ENCODE data around the gene TENM4. TPM values are rescaled to one million over a fixed set of nuclear protein-coding genes. Genes with fewer than 3 reads are reported as not detected.

Gene TENM4
- polyA plus RNA-seq, 1 donor from 2014 or later, result 16.8 TPM

DNA sequence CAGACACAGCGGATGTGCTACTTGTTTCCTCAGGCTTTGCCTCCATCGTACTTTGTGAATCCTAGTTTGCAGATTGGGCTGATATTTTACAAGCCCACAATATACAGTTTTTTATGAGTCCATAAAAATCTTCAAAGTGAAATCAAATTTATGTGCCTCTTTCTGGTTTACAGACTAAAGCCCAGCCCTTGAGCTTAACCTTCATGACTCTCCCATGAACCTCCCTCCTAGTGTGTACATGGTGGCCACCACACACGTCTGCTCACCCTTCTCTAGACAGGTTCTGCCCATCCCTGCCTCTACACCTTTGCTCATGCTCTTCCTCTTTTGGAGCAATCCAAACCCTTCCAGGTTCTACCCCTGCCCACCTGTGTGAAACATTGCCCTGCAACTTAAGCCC lies 129.4 kb downstream of the TENM4 start:
- no peaks in the 10 kb centered on the region for H4K20me1 ChIP-seq (ENCODE audit: insufficient read depth)
- no peak overlapping the region for H2AFZ ChIP-seq (ENCODE audit: low read depth, low read length)
- TF ChIP-seq EP300 (conservative IDR thresholded peaks at IDR 0.05; ENCODE audit: poor library complexity, severe bottlenecking), result no peak
- no peak for TF ChIP-seq RAD21 (conservative IDR thresholded peaks at IDR 0.05)
- TF ChIP-seq POLR2AphosphoS5 (IDR thresholded peaks at IDR 0.05), result no peak
- no peak for TF ChIP-seq EZH2 (IDR thresholded peaks at IDR 0.05; ENCODE audit: borderline replicate concordance, insufficient read depth, low read length, poor library complexity, severe bottlenecking)
- TF ChIP-seq SMC3 (conservative IDR thresholded peaks at IDR 0.05; ENCODE audit: poor library complexity), result no peak
- TF ChIP-seq, protein P1, sequence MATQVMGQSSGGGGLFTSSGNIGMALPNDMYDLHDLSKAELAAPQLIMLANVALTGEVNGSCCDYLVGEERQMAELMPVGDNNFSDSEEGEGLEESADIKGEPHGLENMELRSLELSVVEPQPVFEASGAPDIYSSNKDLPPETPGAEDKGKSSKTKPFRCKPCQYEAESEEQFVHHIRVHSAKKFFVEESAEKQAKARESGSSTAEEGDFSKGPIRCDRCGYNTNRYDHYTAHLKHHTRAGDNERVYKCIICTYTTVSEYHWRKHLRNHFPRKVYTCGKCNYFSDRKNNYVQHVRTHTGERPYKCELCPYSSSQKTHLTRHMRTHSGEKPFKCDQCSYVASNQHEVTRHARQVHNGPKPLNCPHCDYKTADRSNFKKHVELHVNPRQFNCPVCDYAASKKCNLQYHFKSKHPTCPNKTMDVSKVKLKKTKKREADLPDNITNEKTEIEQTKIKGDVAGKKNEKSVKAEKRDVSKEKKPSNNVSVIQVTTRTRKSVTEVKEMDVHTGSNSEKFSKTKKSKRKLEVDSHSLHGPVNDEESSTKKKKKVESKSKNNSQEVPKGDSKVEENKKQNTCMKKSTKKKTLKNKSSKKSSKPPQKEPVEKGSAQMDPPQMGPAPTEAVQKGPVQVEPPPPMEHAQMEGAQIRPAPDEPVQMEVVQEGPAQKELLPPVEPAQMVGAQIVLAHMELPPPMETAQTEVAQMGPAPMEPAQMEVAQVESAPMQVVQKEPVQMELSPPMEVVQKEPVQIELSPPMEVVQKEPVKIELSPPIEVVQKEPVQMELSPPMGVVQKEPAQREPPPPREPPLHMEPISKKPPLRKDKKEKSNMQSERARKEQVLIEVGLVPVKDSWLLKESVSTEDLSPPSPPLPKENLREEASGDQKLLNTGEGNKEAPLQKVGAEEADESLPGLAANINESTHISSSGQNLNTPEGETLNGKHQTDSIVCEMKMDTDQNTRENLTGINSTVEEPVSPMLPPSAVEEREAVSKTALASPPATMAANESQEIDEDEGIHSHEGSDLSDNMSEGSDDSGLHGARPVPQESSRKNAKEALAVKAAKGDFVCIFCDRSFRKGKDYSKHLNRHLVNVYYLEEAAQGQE (IDR thresholded peaks at IDR 0.05; ENCODE audit: borderline replicate concordance), result no peak
- TF ChIP-seq MXI1 (conservative IDR thresholded peaks at IDR 0.05; ENCODE audit: poor library complexity, severe bottlenecking), result no peak
- no peaks in the 10 kb centered on the region for H3K9me2 ChIP-seq (ENCODE audit: insufficient read depth, low read length)
- H3K9me3 ChIP-seq (ENCODE audit: low read length), result no peaks in the 10 kb centered on the region
- no peak overlapping the region for H3K9ac ChIP-seq (ENCODE audit: low read length)
- H3K36me3 ChIP-seq (ENCODE audit: insufficient read depth, low read length), result no peaks in the 10 kb centered on the region
- H3K79me2 ChIP-seq (replicated peaks; ENCODE audit: insufficient read depth, low read length), result peaks cover 3% of the 10 kb centered on the region
- H3K4me2 ChIP-seq (ENCODE audit: low read length), result no peak overlapping the region
- no peak overlapping the region for H3K4me3 ChIP-seq (ENCODE audit: low read length)
- H3K27me3 ChIP-seq (ENCODE audit: insufficient read depth, low read depth, low read length), result no peaks in the 10 kb centered on the region
- H3K27ac ChIP-seq (ENCODE audit: low read length), result no peak overlapping the region
- H3F3A ChIP-seq (ENCODE audit: insufficient read depth, low read length, poor library complexity, severe bottlenecking), result no peaks in the 10 kb centered on the region

GRCh38 chr11:79309407-79309806 lies 131.4 kb downstream of the TENM4 start:
- Histone ChIP-seq H2AFZ (ENCODE audit: low read depth, low read length) (no peak overlapping the region), H3K4me3 (ENCODE audit: low read length) (no peak overlapping the region), H3K4me2 (ENCODE audit: low read length) (no peak overlapping the region), H3K9me3 (ENCODE audit: low read length) (no peaks in the 10 kb centered on the region), H3F3A (ENCODE audit: insufficient read depth, low read length, poor library complexity, severe bottlenecking) (no peaks in the 10 kb centered on the region), H3K9me2 (ENCODE audit: insufficient read depth, low read length) (no peaks in the 10 kb centered on the region), H3K9ac (ENCODE audit: low read length) (no peak overlapping the region), H3K27ac (ENCODE audit: low read length) (no peak overlapping the region), H3K79me2 (replicated peaks; ENCODE audit: insufficient read depth, low read length) (peaks cover 3% of the 10 kb centered on the region), H4K20me1 (ENCODE audit: insufficient read depth) (no peaks in the 10 kb centered on the region), H3K36me3 (ENCODE audit: insufficient read depth, low read length) (no peaks in the 10 kb centered on the region), H3K27me3 (ENCODE audit: insufficient read depth, low read depth, low read length) (no peaks in the 10 kb centered on the region)
- TF ChIP-seq TAF1 (IDR thresholded peaks at IDR 0.05; ENCODE audit: low read depth), result no peak
- TF ChIP-seq RAD21 (conservative IDR thresholded peaks at IDR 0.05), result no peak
- no peak for TF ChIP-seq SMC3 (conservative IDR thresholded peaks at IDR 0.05; ENCODE audit: poor library complexity)
- TF ChIP-seq, protein P1 (IDR thresholded peaks at IDR 0.05; ENCODE audit: borderline replicate concordance), result no peak
- TF ChIP-seq MXI1 (conservative IDR thresholded peaks at IDR 0.05; ENCODE audit: poor library complexity, severe bottlenecking), result no peak
- no peak for TF ChIP-seq POLR2AphosphoS5 (IDR thresholded peaks at IDR 0.05)
- no peak for TF ChIP-seq EZH2 (IDR thresholded peaks at IDR 0.05; ENCODE audit: borderline replicate concordance, insufficient read depth, low read length, poor library complexity, severe bottlenecking)
- no peak for TF ChIP-seq EP300 (conservative IDR thresholded peaks at IDR 0.05; ENCODE audit: poor library complexity, severe bottlenecking)
- TF ChIP-seq, protein P2, sequence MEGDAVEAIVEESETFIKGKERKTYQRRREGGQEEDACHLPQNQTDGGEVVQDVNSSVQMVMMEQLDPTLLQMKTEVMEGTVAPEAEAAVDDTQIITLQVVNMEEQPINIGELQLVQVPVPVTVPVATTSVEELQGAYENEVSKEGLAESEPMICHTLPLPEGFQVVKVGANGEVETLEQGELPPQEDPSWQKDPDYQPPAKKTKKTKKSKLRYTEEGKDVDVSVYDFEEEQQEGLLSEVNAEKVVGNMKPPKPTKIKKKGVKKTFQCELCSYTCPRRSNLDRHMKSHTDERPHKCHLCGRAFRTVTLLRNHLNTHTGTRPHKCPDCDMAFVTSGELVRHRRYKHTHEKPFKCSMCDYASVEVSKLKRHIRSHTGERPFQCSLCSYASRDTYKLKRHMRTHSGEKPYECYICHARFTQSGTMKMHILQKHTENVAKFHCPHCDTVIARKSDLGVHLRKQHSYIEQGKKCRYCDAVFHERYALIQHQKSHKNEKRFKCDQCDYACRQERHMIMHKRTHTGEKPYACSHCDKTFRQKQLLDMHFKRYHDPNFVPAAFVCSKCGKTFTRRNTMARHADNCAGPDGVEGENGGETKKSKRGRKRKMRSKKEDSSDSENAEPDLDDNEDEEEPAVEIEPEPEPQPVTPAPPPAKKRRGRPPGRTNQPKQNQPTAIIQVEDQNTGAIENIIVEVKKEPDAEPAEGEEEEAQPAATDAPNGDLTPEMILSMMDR (IDR thresholded peaks at IDR 0.05; ENCODE audit: poor library complexity, severe bottlenecking), result no peak
